Stimulated activated naive CD8-positive, alpha-beta T cell treated with anti-CD3 and anti-CD28 coated beads, Interleukin-15, Interleukin-2, amounts not matched to agents 100 ng/mL and 50 ng/mL, for 24 hours (primary cell): ENCODE results near the gene SNX5.

Experiments
- H3K27ac Mint-ChIP-seq: one replicate; pipeline ENCODE4 v1.8.0; 2021; ENCODE audit warnings: mild to moderate bottlenecking, mixed read lengths
- H3K27me3 Mint-ChIP-seq: one replicate; pipeline ENCODE4 v1.8.0; 2021; ENCODE audit warnings: mixed read lengths
- H3K36me3 Mint-ChIP-seq: one replicate; pipeline ENCODE4 v1.8.0; 2021; ENCODE audit warnings: low read depth, mixed read lengths
- H3K4me1 Mint-ChIP-seq: one replicate; pipeline ENCODE4 v1.8.0; 2021; ENCODE audit warnings: low read depth, mixed read lengths
- H3K4me3 Mint-ChIP-seq: one replicate; pipeline ENCODE4 v1.8.0; 2021; ENCODE audit warnings: mild to moderate bottlenecking, mixed read lengths
- H3K9me3 Mint-ChIP-seq: one replicate; pipeline ENCODE4 v1.8.0; 2021; ENCODE audit warnings: mixed read lengths

SNX5 gene

GRCh38 chr20:17958373-17959256, 10.0 kb downstream of the SNX5 start:
- peak overlapping the region; percentile 63 for H3K27ac Mint-ChIP-seq
- no peaks in the 10 kb centered on the region for H3K27me3 Mint-ChIP-seq
- peak overlapping the region; percentile 4 for H3K4me3 Mint-ChIP-seq
- H3K36me3 Mint-ChIP-seq, result peaks cover 82% of the 10 kb centered on the region
- peaks cover 90% of the 10 kb centered on the region for H3K4me1 Mint-ChIP-seq
- no peaks in the 10 kb centered on the region for H3K9me3 Mint-ChIP-seq

- H3K4me1 Mint-ChIP-seq, result peaks cover 83% of the 10 kb centered on the region
- H3K9me3 Mint-ChIP-seq, result no peaks in the 10 kb centered on the region
- H3K27ac Mint-ChIP-seq, result peak overlapping the region; percentile 63
- peaks cover 83% of the 10 kb centered on the region for H3K36me3 Mint-ChIP-seq
- H3K4me3 Mint-ChIP-seq, result no peak overlapping the region
- H3K27me3 Mint-ChIP-seq, result no peaks in the 10 kb centered on the region
These were observed 10.9 kb downstream of the SNX5 start for GRCh38 chr20:17957505-17958363.

GRCh38 chr20:17956099-17956685, 12.4 kb downstream of the SNX5 start:
- peak overlapping the region; percentile 13 for H3K4me3 Mint-ChIP-seq
- peaks cover 68% of the 10 kb centered on the region for H3K4me1 Mint-ChIP-seq
- H3K9me3 Mint-ChIP-seq, result no peaks in the 10 kb centered on the region
- peak overlapping the region; percentile 60 for H3K27ac Mint-ChIP-seq
- H3K27me3 Mint-ChIP-seq, result no peaks in the 10 kb centered on the region
- H3K36me3 Mint-ChIP-seq, result peaks cover 85% of the 10 kb centered on the region

GRCh38 chr20:17955302-17955701, 13.3 kb downstream of the SNX5 start:
- Mint-ChIP-seq H3K4me1 (peaks cover 59% of the 10 kb centered on the region), H3K9me3 (no peaks in the 10 kb centered on the region), H3K27ac (peak overlapping the region; percentile 60), H3K27me3 (no peaks in the 10 kb centered on the region), H3K36me3 (peaks cover 88% of the 10 kb centered on the region), H3K4me3 (no peak overlapping the region)

- Mint-ChIP-seq H3K27me3 (no peaks in the 10 kb centered on the region), H3K9me3 (no peaks in the 10 kb centered on the region), H3K4me1 (peaks cover 47% of the 10 kb centered on the region), H3K36me3 (peaks cover 89% of the 10 kb centered on the region), H3K27ac (peak overlapping the region; percentile 26), H3K4me3 (no peak overlapping the region)
These were observed 14.7 kb downstream of the SNX5 start for GRCh38 chr20:17953935-17954334.

- H3K9me3 Mint-ChIP-seq, result no peaks in the 10 kb centered on the region
- H3K4me3 Mint-ChIP-seq, result no peak overlapping the region
- H3K4me1 Mint-ChIP-seq, result peaks cover 37% of the 10 kb centered on the region
- peaks cover 92% of the 10 kb centered on the region for H3K36me3 Mint-ChIP-seq
- H3K27me3 Mint-ChIP-seq, result no peaks in the 10 kb centered on the region
- peak overlapping the region; percentile 29 for H3K27ac Mint-ChIP-seq
These were observed 15.6 kb downstream of the SNX5 start for GRCh38 chr20:17952692-17953684.

- Mint-ChIP-seq H3K36me3 (peaks cover 97% of the 10 kb centered on the region), H3K9me3 (no peaks in the 10 kb centered on the region), H3K4me1 (peaks cover 25% of the 10 kb centered on the region), H3K27me3 (no peaks in the 10 kb centered on the region), H3K27ac (peak overlapping the region; percentile 18), H3K4me3 (no peak overlapping the region)
These were observed 17.3 kb downstream of the SNX5 start for GRCh38 chr20:17951323-17951722.

- no peaks in the 10 kb centered on the region for H3K27me3 Mint-ChIP-seq
- no peaks in the 10 kb centered on the region for H3K9me3 Mint-ChIP-seq
- H3K4me1 Mint-ChIP-seq, result peaks cover 20% of the 10 kb centered on the region
- peaks cover 98% of the 10 kb centered on the region for H3K36me3 Mint-ChIP-seq
- H3K27ac Mint-ChIP-seq, result peak overlapping the region; percentile 18
- no peak overlapping the region for H3K4me3 Mint-ChIP-seq
These were observed 17.9 kb downstream of the SNX5 start for GRCh38 chr20:17950670-17951069.

- no peak overlapping the region for H3K27ac Mint-ChIP-seq
- peaks cover 97% of the 10 kb centered on the region for H3K36me3 Mint-ChIP-seq
- peaks cover 12% of the 10 kb centered on the region for H3K4me1 Mint-ChIP-seq
- H3K27me3 Mint-ChIP-seq, result no peaks in the 10 kb centered on the region
- no peak overlapping the region for H3K4me3 Mint-ChIP-seq
- no peaks in the 10 kb centered on the region for H3K9me3 Mint-ChIP-seq
These were observed 18.7 kb downstream of the SNX5 start for GRCh38 chr20:17949899-17950298.

GRCh38 chr20:17948442-17948841, 20.2 kb downstream of the SNX5 start:
- Mint-ChIP-seq H3K4me1 (peaks cover 7% of the 10 kb centered on the region), H3K27ac (peak overlapping the region; percentile 13), H3K27me3 (no peaks in the 10 kb centered on the region), H3K4me3 (no peak overlapping the region), H3K9me3 (no peaks in the 10 kb centered on the region), H3K36me3 (peaks cover 94% of the 10 kb centered on the region)

GRCh38 chr20:17947474-17947815, 21.1 kb downstream of the SNX5 start:
- H3K27me3 Mint-ChIP-seq, result no peaks in the 10 kb centered on the region
- peak overlapping the region; percentile 34 for H3K27ac Mint-ChIP-seq
- peaks cover 12% of the 10 kb centered on the region for H3K4me1 Mint-ChIP-seq
- H3K9me3 Mint-ChIP-seq, result no peaks in the 10 kb centered on the region
- H3K4me3 Mint-ChIP-seq, result no peak overlapping the region
- peaks cover 94% of the 10 kb centered on the region for H3K36me3 Mint-ChIP-seq

GRCh38 chr20:17946572-17947473, 21.8 kb downstream of the SNX5 start:
- Mint-ChIP-seq H3K36me3 (peaks cover 94% of the 10 kb centered on the region), H3K27me3 (no peaks in the 10 kb centered on the region), H3K27ac (no peak overlapping the region), H3K9me3 (no peaks in the 10 kb centered on the region), H3K4me1 (peaks cover 12% of the 10 kb centered on the region), H3K4me3 (no peak overlapping the region)

GRCh38 chr20:17946040-17946439, 22.6 kb downstream of the SNX5 start:
- Mint-ChIP-seq H3K4me3 (no peak overlapping the region), H3K4me1 (peaks cover 12% of the 10 kb centered on the region), H3K9me3 (no peaks in the 10 kb centered on the region), H3K27ac (no peak overlapping the region), H3K36me3 (peaks cover 94% of the 10 kb centered on the region), H3K27me3 (no peaks in the 10 kb centered on the region)
